Measurements from ENCODE around the gene NSRP1.

Gene NSRP1

DNA sequence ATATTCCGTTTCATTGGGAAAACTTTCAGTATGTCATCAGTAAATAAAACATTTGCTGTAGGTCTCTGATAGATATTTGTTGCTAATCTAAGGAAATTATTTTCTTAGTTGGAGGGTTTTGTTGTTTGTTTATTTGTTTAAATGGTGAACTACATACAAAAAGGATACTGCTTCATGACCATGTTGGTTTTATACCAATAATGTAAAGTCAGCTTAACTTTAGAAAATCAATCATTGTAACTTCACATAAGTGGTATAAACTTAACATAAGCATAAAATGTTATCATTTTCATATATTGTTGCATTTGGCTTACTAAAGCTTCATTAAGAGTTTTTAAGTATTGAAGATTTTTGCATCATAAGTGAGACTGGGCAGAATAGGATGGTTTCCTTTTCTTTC, 57.9 kb downstream of the NSRP1 start:
- H3K27ac ChIP-seq (ENCODE audit: low read length), result no peak overlapping the region
- no peak for TF ChIP-seq EZH2 (IDR thresholded peaks at IDR 0.05; ENCODE audit: borderline replicate concordance, low read depth, low read length, severe bottlenecking)
- TF ChIP-seq, protein P1, sequence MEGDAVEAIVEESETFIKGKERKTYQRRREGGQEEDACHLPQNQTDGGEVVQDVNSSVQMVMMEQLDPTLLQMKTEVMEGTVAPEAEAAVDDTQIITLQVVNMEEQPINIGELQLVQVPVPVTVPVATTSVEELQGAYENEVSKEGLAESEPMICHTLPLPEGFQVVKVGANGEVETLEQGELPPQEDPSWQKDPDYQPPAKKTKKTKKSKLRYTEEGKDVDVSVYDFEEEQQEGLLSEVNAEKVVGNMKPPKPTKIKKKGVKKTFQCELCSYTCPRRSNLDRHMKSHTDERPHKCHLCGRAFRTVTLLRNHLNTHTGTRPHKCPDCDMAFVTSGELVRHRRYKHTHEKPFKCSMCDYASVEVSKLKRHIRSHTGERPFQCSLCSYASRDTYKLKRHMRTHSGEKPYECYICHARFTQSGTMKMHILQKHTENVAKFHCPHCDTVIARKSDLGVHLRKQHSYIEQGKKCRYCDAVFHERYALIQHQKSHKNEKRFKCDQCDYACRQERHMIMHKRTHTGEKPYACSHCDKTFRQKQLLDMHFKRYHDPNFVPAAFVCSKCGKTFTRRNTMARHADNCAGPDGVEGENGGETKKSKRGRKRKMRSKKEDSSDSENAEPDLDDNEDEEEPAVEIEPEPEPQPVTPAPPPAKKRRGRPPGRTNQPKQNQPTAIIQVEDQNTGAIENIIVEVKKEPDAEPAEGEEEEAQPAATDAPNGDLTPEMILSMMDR (IDR thresholded peaks at IDR 0.05; ENCODE audit: borderline replicate concordance, extremely low read depth, low read length, poor library complexity, severe bottlenecking), result no peak
- H3K4me2 ChIP-seq (ENCODE audit: insufficient read depth, low read length), result no peak overlapping the region
- no peaks in the 10 kb centered on the region for H3K4me1 ChIP-seq (ENCODE audit: insufficient read depth, low read length)
- ATAC-seq (ENCODE audit: insufficient read depth, low read depth) (no peak), DNase-seq (no peak)
- peaks cover 67% of the 10 kb centered on the region for H3K36me3 ChIP-seq (ENCODE audit: insufficient read depth, low read length)
- no peaks in the 10 kb centered on the region for H4K20me1 ChIP-seq (ENCODE audit: insufficient read depth, low read length)
- no peak overlapping the region for H3K9ac ChIP-seq (ENCODE audit: low read depth, low read length)
- H3K4me3 ChIP-seq (ENCODE audit: low read depth in 1 of 2, low read length in 2 of 2), result no peak overlapping the region
- no peaks in the 10 kb centered on the region for H3K27me3 ChIP-seq (ENCODE audit: insufficient read depth, low read length, poor library complexity)
- H3K9me3 ChIP-seq (ENCODE audit: insufficient read depth, low read length, severe bottlenecking), result no peaks in the 10 kb centered on the region
- H2AFZ ChIP-seq (ENCODE audit: low read depth, low read length), result no peak overlapping the region
- peaks cover 14% of the 10 kb centered on the region; the same call in 1 of the 2 replicates for H3K79me2 ChIP-seq (ENCODE audit: insufficient read depth, low read length)

GRCh38 chr17:30176855-30177254, 60.2 kb downstream of the NSRP1 start:
- Histone ChIP-seq H3K9ac (ENCODE audit: low read depth, low read length) (no peak overlapping the region), H3K9me3 (ENCODE audit: insufficient read depth, low read length, severe bottlenecking) (no peaks in the 10 kb centered on the region), H3K4me1 (ENCODE audit: insufficient read depth, low read length) (no peaks in the 10 kb centered on the region), H3K27me3 (ENCODE audit: insufficient read depth, low read length, poor library complexity) (no peaks in the 10 kb centered on the region), H3K4me3 (ENCODE audit: low read depth in 1 of 2, low read length in 2 of 2) (no peak overlapping the region), H2AFZ (ENCODE audit: low read depth, low read length) (no peak overlapping the region), H3K27ac (ENCODE audit: low read length) (no peak overlapping the region), H3K4me2 (ENCODE audit: insufficient read depth, low read length) (no peak overlapping the region), H3K79me2 (ENCODE audit: insufficient read depth, low read length) (0 out of 2 replicates have a peak, but pooled peaks cover 3% of the 10 kb centered on the region), H4K20me1 (ENCODE audit: insufficient read depth, low read length) (no peaks in the 10 kb centered on the region), H3K36me3 (ENCODE audit: insufficient read depth, low read length) (peaks cover 77% of the 10 kb centered on the region)
- no peak for TF ChIP-seq EZH2 (IDR thresholded peaks at IDR 0.05; ENCODE audit: borderline replicate concordance, low read depth, low read length, severe bottlenecking)
- TF ChIP-seq, protein P1 (IDR thresholded peaks at IDR 0.05; ENCODE audit: borderline replicate concordance, extremely low read depth, low read length, poor library complexity, severe bottlenecking), result no peak
- DNase-seq, result no peak
- ATAC-seq (ENCODE audit: insufficient read depth, low read depth), result no peak

GRCh38 chr17:30186761-30187160, 70.1 kb downstream of the NSRP1 start:
- Histone ChIP-seq H3K9me3 (ENCODE audit: insufficient read depth, low read length, severe bottlenecking) (no peaks in the 10 kb centered on the region), H3K9ac (ENCODE audit: low read depth, low read length) (no peak overlapping the region), H2AFZ (ENCODE audit: low read depth, low read length) (no peak overlapping the region), H3K27me3 (ENCODE audit: insufficient read depth, low read length, poor library complexity) (no peaks in the 10 kb centered on the region), H3K4me3 (ENCODE audit: low read depth in 1 of 2, low read length in 2 of 2) (no peak overlapping the region), H3K4me2 (ENCODE audit: insufficient read depth, low read length) (no peak overlapping the region), H3K27ac (ENCODE audit: low read length) (no peak overlapping the region), H3K79me2 (ENCODE audit: insufficient read depth, low read length) (no peaks in the 10 kb centered on the region), H3K36me3 (ENCODE audit: insufficient read depth, low read length) (peaks cover 46% of the 10 kb centered on the region), H3K4me1 (ENCODE audit: insufficient read depth, low read length) (no peaks in the 10 kb centered on the region), H4K20me1 (ENCODE audit: insufficient read depth, low read length) (no peaks in the 10 kb centered on the region)
- no peak for ATAC-seq (ENCODE audit: insufficient read depth, low read depth)
- DNase-seq, result no peak
- TF ChIP-seq, protein P1 (IDR thresholded peaks at IDR 0.05; ENCODE audit: borderline replicate concordance, extremely low read depth, low read length, poor library complexity, severe bottlenecking), result no peak
- no peak for TF ChIP-seq EZH2 (IDR thresholded peaks at IDR 0.05; ENCODE audit: borderline replicate concordance, low read depth, low read length, severe bottlenecking)

DNA sequence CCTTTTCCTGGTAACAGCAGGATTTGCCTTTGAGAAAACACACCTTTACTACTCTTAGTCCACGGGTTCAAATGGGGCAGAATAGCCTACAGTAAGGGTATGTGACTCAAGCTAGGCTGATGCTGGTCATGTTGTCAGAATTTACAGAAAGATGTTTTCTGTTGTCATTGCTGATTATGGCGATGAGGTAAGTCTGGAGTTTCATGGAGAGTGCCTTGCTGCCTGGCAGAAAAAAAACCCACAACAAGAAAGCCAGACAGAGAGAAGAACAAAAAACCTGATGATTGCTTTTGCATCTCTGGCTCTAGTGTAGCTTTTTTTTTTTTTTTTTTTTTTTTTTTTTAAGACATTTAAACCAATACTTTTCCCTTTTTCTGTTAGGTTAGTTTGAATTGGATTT, 71.0 kb downstream of the NSRP1 start:
- Histone ChIP-seq H3K9ac (ENCODE audit: low read depth, low read length) (no peak overlapping the region), H2AFZ (ENCODE audit: low read depth, low read length) (no peak overlapping the region), H3K27me3 (ENCODE audit: insufficient read depth, low read length, poor library complexity) (no peaks in the 10 kb centered on the region), H3K4me1 (ENCODE audit: insufficient read depth, low read length) (no peaks in the 10 kb centered on the region), H3K27ac (ENCODE audit: low read length) (no peak overlapping the region), H3K9me3 (ENCODE audit: insufficient read depth, low read length, severe bottlenecking) (no peaks in the 10 kb centered on the region), H4K20me1 (ENCODE audit: insufficient read depth, low read length) (no peaks in the 10 kb centered on the region), H3K36me3 (ENCODE audit: insufficient read depth, low read length) (peaks cover 38% of the 10 kb centered on the region), H3K4me2 (ENCODE audit: insufficient read depth, low read length) (no peak overlapping the region), H3K79me2 (ENCODE audit: insufficient read depth, low read length) (no peaks in the 10 kb centered on the region), H3K4me3 (ENCODE audit: low read depth in 1 of 2, low read length in 2 of 2) (no peak overlapping the region)
- ATAC-seq (ENCODE audit: insufficient read depth, low read depth) (no peak), DNase-seq (no peak)
- no peak for TF ChIP-seq EZH2 (IDR thresholded peaks at IDR 0.05; ENCODE audit: borderline replicate concordance, low read depth, low read length, severe bottlenecking)
- TF ChIP-seq, protein P1 (IDR thresholded peaks at IDR 0.05; ENCODE audit: borderline replicate concordance, extremely low read depth, low read length, poor library complexity, severe bottlenecking), result no peak

All from DND-41 (cell line).